ENCODE data around the gene CHRNE.

The CHRNE gene

GRCh38 chr17:4901648-4902344 lies 1.1 kb downstream of the CHRNE start:
- DNase-seq, result peak; percentile 4

GRCh38 chr17:4901108-4901647 lies 1.7 kb downstream of the CHRNE start:
- no peak for DNase-seq

DNA sequence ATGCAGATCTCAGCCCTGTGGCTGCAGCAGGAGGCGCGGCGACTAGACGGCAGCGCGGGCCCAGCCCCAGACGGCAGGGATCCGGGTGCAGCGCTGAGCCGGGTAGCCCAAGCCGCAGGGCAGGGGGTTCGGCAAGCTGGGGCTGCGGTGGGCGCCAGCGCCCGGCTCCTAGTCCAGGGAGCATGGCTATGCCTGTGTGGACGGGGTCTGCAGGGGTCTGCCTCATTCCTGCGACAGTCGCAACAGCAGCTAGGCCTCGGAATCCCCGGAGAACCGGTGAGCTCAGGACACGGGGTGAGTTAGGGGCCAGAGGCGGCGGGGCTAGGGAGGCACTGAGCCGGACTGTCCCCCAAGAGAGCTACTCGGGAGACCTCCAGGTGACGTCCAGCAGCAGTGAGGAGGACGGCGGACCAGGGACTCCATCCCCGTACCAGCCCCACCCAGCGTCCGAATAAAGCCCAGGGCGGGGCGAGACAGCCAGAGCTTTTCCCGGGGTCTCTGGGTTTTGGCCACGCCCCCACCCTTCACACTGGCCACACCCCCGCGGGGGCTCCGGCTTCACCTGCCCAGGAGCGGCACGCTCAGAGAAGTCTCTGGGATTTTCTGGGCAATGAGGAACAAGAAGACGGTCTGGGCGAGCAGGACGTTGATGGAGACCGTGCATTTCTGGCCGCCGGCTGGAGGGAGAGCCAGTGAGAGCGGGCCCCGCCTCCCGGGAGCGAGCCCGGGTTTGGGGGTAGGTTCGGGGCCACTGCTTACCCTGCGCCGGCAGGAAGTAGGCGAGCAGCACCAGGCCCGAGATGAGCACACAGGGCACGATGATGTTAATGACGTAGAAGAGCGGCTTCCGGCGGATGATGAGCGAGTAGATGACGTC lies 2.4 kb downstream of the CHRNE start:
- peak; percentile 52 for DNase-seq

GRCh38 chr17:4899341-4900230 lies 3.3 kb downstream of the CHRNE start, which contains the start of gene C17orf107:
Gene C17orf107, plus strand, starts transcription at chr17:4899536. Its CDS starts 227 bp downstream, at chr17:4899763.
- peak; percentile 97 for DNase-seq

- no peak for DNase-seq
Observed at GRCh38 chr17:4898927-4899326, 4.0 kb downstream of the CHRNE start.

DNA sequence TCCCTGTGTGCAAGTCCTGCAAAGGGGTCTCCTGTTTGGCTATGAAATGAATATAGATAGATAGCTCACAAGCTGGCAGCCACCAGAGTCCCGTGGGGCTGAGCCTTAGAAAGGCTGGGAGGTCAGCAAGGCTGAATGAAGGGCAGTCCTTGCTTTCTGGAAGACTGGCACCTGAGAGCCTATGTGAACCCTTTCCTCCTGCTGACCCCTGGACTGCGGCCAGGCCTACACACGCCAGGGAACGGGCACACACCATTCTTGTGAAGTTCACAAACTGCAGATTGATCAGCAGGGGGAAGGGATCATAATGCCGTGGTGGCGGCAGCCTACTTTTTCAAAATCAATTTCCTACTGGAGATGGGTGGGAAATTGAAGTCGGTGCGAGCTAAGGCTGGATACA lies 4.5 kb downstream of the CHRNE start:
- no peak for DNase-seq

- no peak for DNase-seq
Observed at GRCh38 chr17:4897785-4898184, 5.1 kb downstream of the CHRNE start.

GRCh38 chr17:4897198-4897687 lies 5.7 kb downstream of the CHRNE start:
- no peak for DNase-seq

DNA sequence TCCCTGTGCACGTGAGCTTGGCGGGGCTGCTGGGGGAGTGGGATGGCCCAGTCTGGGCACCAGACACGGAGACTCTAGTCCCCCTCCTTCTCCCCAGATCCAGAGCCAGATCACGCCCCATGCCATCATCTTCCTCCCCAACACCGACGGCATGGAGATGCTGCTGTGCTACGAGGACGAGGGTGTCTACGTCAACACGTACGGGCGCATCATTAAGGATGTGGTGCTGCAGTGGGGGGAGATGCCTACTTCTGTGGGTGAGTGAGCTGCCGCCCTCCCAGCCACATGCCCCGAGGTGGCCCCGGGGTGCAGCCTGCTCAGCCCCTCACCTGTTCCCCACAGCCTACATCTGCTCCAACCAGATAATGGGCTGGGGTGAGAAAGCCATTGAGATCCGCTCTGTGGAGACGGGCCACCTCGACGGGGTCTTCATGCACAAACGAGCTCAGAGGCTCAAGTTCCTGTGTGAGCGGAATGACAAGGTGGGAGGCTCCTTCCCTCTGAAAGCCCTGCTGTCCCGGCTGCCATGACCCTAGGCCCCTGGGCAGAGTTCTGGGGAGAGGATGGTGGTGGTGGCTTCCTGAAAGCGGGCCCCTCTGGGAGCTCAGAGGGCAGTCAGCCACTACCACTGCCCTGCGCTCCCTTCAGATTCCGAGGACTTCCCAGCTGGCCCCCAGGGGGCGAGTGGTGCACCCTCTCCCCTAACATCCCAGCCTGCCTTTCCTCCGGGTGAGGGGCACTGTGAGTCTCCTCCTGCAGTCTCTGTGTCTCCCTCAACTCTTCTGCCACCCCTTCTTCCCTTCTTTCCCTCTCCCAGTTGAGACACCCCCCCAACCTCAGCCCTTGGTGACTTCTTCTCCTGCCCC lies 6.3 kb downstream of the CHRNE start:
- no peak for DNase-seq

DNA sequence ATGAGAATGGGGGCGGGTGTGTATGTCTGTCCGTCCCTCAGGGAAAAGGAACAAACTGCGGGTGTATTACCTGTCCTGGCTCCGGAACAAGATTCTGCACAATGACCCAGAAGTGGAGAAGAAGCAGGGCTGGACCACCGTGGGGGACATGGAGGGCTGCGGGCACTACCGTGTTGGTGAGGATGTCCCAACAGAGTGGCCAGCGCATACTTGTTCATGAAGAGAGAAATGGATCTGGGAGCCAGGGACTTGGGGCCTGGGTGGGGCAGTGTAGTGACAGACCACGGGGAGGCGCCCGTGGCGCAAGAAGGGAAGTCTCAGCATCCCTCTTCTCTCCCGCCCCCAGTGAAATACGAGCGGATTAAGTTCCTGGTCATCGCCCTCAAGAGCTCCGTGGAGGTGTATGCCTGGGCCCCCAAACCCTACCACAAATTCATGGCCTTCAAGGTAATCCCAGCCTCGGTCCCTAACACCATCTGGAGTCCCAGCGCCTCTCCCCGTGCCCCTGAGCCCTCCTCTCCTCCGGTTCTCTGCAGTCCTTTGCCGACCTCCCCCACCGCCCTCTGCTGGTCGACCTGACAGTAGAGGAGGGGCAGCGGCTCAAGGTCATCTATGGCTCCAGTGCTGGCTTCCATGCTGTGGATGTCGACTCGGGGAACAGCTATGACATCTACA lies 7.1 kb downstream of the CHRNE start:
- DNase-seq, result no peak

GRCh38 chr17:4895121-4895520 lies 7.8 kb downstream of the CHRNE start:
- DNase-seq, result no peak

DNA sequence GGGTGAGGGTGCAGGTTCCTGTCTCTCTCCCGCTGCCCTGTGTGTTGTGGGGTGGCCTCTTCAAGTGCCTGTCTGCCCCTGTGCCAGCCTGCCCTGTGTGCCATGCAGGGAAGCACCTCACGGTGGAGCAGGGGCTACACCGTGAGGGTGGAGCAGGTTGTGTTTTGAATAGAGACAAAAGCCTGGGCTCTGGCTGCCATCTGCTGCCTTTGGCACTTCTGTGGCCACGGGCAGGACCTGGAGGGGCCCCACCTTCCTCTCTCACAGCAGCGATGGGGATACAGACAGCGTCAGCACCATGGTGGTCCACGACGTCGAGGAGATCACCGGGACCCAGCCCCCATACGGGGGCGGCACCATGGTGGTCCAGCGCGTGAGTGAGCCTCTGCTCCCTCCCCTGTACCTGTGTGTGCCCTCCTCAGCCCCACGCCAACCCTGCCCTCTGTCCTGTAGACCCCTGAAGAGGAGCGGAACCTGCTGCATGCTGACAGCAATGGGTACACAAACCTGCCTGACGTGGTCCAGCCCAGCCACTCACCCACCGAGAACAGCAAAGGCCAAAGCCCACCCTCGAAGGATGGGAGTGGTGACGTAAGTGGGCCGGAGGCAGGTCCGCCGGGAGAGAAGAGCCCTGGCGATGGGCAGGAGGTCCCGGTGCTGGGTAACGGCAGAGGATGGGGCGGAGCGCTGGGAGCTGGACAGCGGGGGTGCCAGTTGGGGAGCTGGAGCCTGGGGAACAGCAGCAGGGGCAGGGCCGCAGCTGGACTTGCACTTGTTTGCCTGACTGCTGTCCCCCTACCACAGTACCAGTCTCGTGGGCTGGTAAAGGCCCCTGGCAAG lies 9.0 kb downstream of the CHRNE start:
- no peak for DNase-seq

- no peak for DNase-seq
Observed at GRCh38 chr17:4893272-4893671, 9.6 kb downstream of the CHRNE start.

GRCh38 chr17:4892499-4893221 lies 10.2 kb downstream of the CHRNE start:
- DNase-seq, result no peak

DNA sequence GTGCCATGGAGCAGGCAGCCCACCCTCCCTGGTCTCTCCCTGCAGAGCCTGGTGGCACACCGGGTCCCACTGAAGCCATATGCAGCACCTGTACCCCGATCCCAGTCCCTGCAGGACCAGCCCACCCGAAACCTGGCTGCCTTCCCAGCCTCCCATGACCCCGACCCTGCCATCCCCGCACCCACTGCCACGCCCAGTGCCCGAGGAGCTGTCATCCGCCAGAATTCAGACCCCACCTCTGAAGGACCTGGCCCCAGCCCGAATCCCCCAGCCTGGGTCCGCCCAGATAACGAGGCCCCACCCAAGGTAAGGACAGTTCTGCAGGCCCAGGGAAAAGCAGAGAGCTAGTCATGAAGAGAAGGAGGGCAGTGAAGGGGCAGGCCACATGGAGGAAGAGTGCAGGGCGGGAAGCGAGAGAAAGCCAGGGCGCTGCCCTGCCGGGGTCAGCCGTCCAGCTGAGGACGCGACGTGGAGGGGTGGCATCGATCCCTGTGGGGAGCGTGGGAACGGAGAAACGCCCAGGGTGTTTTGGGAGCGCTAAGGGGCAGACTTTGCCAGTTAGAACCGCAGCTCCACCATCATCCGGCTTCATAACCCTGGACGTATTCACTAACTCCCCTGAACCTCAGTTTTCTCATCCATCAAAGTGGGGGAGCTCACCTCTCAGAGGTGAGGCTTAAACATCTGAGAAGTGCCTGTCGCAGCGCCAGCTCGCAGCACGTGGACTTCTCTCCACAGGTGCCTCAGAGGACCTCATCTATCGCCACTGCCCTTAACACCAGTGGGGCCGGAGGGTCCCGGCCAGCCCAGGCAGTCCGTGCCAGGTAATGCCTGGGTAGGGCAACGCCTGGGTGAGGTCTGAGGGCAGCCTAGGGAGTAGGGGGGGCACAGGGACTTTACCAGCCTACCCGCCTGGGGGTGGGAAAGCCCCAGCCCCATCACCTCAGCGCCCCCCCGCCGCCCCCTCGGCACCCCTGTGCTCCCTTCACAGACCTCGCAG lies 11.2 kb downstream of the CHRNE start:
- DNase-seq, result no peak

DNA sequence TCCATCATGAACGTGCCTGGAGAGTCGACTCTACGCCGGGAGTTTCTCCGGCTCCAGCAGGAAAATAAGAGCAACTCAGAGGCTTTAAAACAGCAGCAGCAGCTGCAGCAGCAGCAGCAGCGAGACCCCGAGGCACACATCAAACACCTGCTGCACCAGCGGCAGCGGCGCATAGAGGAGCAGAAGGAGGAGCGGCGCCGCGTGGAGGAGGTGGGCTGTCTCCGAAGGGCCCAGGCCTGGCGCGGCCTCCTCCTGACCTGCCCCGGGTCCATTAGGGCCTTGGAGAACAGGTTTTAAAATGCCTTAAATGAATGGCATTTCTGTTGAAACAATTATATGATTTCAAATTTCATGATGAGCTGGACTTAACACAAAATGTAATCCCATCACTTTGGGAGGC lies 15.3 kb downstream of the CHRNE start:
- DNase-seq, result no peak

- no peak for DNase-seq
Observed at GRCh38 chr17:4886830-4887229, 16.1 kb downstream of the CHRNE start.

DNA sequence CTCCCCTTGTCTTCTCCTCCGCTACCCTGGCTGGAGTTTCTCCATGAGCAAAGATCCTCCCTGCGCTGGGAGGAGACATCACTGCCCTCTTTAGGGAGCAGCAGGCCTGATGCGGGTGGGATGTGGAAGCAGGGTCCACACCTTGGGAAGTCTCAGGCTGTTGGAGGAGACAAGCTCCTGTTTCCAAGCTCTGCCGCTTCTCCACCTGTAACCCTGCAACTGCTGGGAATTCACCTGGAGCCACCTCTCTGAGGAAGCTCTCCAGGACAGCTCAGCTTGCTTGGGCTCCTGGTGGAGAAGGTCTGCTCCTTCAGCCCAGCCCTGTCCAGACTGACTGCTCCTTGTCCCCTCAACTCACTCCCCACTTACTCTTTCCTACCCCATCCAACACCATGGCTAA lies 18.4 kb downstream of the CHRNE start:
- DNase-seq, result no peak

Measured in activated naive CD4-positive, alpha-beta T cell treated with Interleukin-2 at 50 U/mL for 16 hours (primary cell).